GM18909 (cell line): ENCODE results near the gene ESPNL.
A peak's percentile ranks its signal among the peaks of the same experiment; 100 is the strongest.

Experiments used
- ATAC-seq: cut with Tn5 transposase; IDR thresholded peaks from one replicate; pipeline ENCODE4 v1.9.1; 2021; ENCODE audit warnings: mild to moderate bottlenecking; ENCODE audit not compliant: unreplicated experiment, poor library complexity

Gene ESPNL

GRCh38 chr2:238125127-238125885, 25.2 kb downstream of the ESPNL start:
- ATAC-seq: no peak

GRCh38 chr2:238126338-238126737, 26.2 kb downstream of the ESPNL start:
- no peak for ATAC-seq

GRCh38 chr2:238126775-238127164, 26.6 kb downstream of the ESPNL start:
- no peak for ATAC-seq

- ATAC-seq: peak; percentile 52
Measured at GRCh38 chr2:238127165-238128060, 27.3 kb downstream of the ESPNL start.

- no peak for ATAC-seq
Measured at GRCh38 chr2:238128061-238128440, 27.9 kb downstream of the ESPNL start.

GRCh38 chr2:238128534-238129001, 28.4 kb downstream of the ESPNL start:
- no peak for ATAC-seq

- ATAC-seq: no peak
Measured at GRCh38 chr2:238129166-238130010, 29.2 kb downstream of the ESPNL start.

GRCh38 chr2:238130111-238130695, 30.1 kb downstream of the ESPNL start:
- no peak for ATAC-seq

GRCh38 chr2:238130696-238131628, 30.8 kb downstream of the ESPNL start:
- no peak for ATAC-seq

- no peak for ATAC-seq
Measured at GRCh38 chr2:238131761-238132462, 31.8 kb downstream of the ESPNL start.

GRCh38 chr2:238132463-238133450, 32.6 kb downstream of the ESPNL start:
- ATAC-seq: no peak

- ATAC-seq: no peak
Measured at GRCh38 chr2:238133499-238134392, 33.6 kb downstream of the ESPNL start.

- ATAC-seq: no peak
Measured at GRCh38 chr2:238134393-238134785, 34.2 kb downstream of the ESPNL start.

- no peak for ATAC-seq
Measured at GRCh38 chr2:238135601-238136150, 35.5 kb downstream of the ESPNL start.

- ATAC-seq: no peak
Measured at GRCh38 chr2:238136820-238137537, 36.8 kb downstream of the ESPNL start.
